Iris pigment epithelial cell (primary cell): ENCODE results near the gene EBF4.
"Not testable (repeated sequence)": the region's sequence is repeated elsewhere in the genome, so short reads cannot be mapped to it uniquely, and the experiment has no call there.

ENCODE experiments used
- DNase-seq: peaks from one replicate; pipeline ENCODE4 v3.0.0-alpha.2; 2011; ENCODE audit warnings: low read depth

EBF4 gene

GRCh38 chr20:2672446-2672845, 20.1 kb upstream of the EBF4 start:
- no peak for DNase-seq

DNA sequence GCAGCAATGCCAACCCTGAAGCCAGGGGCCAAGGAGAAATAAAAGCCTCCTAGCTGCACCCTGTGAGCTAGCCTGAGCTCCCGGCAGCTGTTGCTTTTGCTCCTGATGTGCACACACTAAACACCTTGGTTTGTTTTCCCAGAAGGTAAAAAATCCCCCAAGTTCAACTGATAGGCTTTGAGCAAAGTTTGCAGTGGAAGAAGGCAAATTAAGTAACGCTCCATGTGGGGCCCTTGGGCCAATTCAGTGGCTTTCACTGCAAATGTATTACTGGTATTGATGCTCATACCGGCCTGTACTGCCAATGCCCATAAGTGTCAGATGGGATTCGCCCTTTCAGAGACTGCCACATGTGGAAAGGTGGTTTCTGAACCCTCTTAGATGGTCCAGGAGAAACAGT, 19.1 kb upstream of the EBF4 start:
- DNase-seq = no peak

- no peak for DNase-seq
Observed at GRCh38 chr20:2680046-2680445, 12.5 kb upstream of the EBF4 start.

GRCh38 chr20:2682040-2682439, 10.5 kb upstream of the EBF4 start:
- DNase-seq = not testable (repeated sequence)

DNA sequence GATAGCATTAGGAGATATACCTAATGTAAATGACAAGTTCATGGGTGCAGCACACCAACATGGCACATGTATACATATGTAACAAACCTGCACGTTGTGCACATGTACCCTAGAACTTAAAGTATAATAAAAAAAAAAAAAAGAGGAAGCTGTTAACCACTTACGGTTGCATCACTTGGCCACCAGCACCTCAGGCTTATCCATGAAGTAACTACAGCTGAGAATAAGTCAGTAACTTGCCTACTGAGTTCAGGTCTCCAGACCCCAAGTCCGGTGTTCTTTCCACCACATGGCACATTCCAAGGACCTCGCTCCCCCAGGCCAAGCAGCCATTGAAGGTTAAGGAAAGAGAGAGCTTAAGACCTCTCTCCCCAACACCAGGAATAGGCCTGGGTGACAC, 7.8 kb upstream of the EBF4 start:
- not testable (repeated sequence) for DNase-seq

GRCh38 chr20:2687514-2687913, 5.1 kb upstream of the EBF4 start:
- DNase-seq = no peak

GRCh38 chr20:2688041-2688591, 4.5 kb upstream of the EBF4 start:
- DNase-seq = peak; percentile 45

- DNase-seq = no peak
Observed at GRCh38 chr20:2690213-2690612, 2.4 kb upstream of the EBF4 start.

DNA sequence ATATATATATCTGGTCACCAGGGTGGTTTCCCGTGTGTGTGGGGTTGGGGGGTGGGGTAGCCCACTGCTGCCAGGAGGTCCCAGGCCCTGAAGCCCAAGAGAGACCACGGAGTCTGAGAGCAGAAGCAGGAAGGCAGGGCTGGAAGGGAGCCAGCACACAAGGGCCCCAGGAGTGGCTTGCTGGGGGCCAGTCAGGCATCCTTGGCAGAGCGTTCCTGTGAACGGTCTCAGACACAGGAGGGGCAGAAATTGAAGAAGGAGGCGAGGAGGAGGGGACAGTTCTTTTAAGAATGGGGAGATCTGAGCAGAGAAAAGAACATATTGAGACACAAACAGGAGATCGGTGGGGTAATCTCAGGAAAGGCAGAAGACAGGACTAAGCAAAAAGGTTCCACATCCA, 1.9 kb upstream of the EBF4 start:
- no peak for DNase-seq

DNA sequence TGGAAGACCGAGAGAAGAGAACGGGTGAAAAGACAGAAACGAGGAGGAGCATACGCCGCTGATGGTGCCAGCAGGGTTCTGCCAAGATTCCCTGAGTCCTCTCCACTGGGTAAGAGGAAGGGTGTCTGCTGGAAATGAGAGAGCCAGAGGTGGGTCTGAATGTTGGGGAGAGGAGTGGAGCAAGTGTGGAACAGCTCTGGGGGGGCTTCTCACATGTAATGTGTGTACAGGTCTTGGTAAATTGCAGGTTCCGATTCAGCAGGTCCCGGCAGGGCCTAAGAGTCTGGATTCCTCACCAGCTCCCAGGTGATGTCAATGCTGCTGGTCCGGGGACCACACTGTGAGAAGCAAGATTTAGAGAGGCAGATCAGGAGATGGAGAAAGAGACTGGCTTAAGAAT, 1.5 kb upstream of the EBF4 start:
- no peak for DNase-seq

- DNase-seq = no peak
Observed at GRCh38 chr20:2691663-2692035, 931 bp upstream of the EBF4 start.

DNA sequence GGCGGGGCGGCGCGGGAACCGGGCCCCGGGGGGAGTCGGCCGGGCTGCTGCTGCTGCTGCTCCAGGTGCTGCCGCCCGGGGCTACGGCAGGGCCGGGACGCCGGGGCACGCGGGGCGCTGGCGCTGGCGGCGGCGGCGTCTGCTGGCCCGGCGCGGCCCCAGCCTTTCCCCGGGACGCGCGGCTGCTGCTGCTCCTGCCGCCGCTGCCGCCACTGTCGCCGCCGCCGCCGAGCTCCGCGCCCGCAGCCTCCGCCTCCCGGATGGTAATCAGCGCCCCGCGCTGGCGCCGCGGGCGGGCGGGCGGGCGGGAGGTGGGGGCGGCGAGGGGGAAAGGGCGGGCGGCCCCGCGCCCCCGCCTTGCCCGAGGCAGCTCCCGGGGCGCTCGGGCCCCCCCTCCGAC, 306 bp downstream of the EBF4 start:
- DNase-seq = no peak

DNA sequence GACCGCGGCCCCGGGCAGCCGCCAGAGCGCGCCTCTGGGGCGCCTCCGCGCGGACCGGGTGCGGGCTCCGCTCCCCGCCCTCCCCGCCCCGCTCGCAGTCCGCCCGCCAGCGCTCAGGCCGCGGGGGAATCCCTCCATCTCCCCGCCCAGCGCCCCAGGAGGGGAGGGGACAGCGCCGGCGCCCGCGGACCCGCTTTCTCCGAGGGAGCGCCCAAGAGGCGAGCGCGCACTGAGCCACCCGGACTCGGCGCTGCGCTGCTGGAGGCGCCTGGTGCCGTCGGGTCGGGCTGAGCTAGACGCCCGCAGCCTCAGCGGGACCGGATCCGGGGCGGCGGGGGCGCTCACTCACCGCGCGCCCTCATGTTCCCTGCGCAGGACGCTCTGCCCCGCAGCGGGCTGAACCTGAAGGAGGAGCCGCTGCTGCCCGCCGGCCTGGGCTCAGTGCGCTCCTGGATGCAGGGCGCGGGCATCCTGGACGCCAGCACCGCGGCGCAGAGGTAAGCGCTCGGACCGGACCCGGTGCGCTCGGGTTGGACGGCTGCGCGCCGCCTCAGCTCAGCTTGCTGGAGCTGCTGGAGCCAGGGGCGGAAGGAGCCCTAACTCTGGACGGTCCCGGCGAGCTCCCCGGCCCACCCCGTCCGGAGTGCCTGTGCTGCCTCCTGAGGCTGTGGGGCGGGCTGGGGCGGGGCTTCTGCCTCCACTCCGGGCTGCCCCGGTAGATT, 867 bp downstream of the EBF4 start:
- DNase-seq = no peak

- no peak for DNase-seq
Observed at GRCh38 chr20:2694008-2694471, 1.5 kb downstream of the EBF4 start.

DNA sequence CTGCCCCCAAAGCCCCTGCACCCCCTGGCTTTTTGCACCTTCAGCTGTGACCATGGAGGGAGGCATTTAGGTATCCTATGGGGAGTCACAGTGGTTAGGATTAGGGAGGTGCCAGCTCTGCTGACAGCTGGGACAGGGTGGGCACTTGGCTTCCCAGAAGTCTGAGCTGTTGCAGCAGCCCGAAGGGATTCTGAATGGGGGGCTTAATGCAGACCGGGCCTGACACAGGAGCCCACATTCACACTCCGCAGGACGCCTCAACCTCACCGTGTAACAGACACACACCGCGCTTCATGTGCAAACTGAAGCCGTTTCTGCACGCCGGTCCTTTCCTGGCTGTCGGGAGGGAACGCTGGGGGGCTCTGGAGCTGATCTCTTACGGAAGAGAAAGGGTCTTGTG, 1.9 kb downstream of the EBF4 start:
- DNase-seq = no peak

- no peak for DNase-seq
Observed at GRCh38 chr20:2695206-2695983, 2.8 kb downstream of the EBF4 start.

DNA sequence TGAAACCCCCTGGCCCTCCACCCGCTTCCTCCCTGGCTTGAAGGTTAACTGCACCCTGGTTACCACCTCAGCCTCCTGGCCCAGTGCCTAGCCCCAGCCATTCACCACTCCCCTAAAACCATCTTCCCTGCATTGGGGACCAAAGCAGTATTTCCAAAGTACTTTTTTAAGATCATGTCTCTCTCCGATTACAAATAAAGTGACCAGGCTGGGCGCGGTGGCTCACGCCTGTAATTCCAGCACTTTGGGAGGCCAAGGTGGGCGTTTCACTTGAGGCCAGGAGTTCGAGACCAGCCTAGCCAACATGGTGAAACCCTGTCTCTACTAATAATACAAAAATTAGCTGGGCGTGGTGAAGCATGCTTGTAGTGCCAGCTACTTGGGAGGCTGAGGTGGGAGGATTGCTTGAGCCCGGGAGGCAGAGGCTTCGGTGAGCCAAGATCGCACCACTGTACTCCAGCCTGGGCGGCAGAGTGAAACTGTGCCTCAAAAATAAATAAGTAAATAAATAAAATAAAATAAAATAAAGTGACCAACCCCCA, 3.5 kb downstream of the EBF4 start:
- not testable (repeated sequence) for DNase-seq

GRCh38 chr20:2696646-2697045, 4.1 kb downstream of the EBF4 start:
- no peak for DNase-seq

GRCh38 chr20:2697768-2698167, 5.2 kb downstream of the EBF4 start:
- no peak for DNase-seq

DNA sequence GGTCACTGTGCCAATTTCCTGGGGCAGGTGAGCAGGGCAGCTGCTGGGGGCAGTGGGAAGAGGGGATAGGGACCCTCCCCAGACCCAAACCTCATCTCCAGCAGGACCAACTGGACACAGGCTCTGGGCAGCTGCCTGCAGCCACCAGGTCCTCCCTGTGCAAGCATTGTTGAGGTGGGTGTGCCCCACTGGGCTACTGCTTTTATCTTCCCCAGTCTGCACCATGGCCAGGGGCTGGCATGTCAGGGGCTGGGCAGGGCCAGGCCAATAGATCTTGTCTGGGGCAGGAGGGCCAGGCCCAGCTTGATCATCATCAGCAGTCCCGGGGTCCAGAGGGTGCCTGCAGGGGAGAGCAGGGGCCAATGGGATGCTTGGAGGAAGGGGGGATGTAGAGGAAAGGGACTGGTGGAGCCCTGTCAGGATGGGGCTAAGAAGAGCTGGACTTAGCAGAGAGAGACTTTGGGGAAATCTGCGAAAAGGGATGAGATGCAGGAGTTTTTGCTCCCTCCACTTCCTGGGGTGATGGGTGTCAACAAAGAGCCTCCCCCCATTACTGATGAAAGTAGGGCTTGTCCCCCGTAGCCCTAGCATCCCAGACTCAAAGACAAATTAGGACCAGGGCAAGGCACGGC, 5.7 kb downstream of the EBF4 start:
- no peak for DNase-seq

GRCh38 chr20:2698912-2699311, 6.3 kb downstream of the EBF4 start:
- no peak for DNase-seq

DNA sequence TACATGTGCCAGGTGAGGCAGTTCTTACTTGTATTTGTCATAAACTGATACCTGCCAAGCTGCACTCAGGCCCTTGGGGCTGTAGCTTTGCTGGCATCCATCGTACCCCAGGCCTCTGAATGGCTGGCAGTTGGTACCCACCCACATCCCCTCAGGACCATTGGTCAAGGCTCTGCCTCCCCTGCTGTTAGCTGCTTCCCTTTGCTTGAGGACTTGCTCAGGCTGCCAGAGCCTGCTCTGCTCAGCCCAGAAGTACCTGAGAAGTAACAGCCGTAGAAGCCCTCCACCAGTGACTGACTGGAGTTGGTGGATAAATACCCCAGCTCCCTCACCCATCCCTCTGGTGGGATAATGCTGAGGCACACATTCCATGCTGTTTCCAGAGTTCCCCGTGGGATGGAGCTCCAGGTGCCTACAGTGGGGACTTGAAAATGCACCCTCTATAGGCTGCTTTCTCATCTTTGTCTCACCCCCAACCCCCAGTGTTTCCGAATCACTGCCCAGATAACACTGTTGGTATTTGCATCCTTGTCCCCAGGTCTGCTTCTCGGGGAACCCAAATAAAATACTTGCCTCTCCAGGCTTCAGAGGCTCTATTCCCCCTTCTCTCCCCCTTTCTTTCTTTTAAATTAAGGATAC, 7.3 kb downstream of the EBF4 start:
- no peak for DNase-seq
